GM18507 (cell line): ENCODE results near the gene ZC3H18.
"Not testable (repeated sequence)": the region's sequence is repeated elsewhere in the genome, so short reads cannot be mapped to it uniquely, and the experiment has no call there.

Experiments used
- DNase-seq: peaks from one replicate; pipeline ENCODE4 v3.0.0; 2011; ENCODE audit warnings: low read depth; ENCODE audit not compliant: insufficient read length; ENCODE audit errors: extremely low spot score
- FAIRE-seq: peaks from 2 replicates; lab custom pipeline; 2011; peaks lifted over from hg19 to GRCh38; lab: Jason Lieb, UNC

Gene ZC3H18

GRCh38 chr16:88599092-88599733, 29.0 kb downstream of the ZC3H18 start:
- no peak for DNase-seq
- no peak for FAIRE-seq

DNA sequence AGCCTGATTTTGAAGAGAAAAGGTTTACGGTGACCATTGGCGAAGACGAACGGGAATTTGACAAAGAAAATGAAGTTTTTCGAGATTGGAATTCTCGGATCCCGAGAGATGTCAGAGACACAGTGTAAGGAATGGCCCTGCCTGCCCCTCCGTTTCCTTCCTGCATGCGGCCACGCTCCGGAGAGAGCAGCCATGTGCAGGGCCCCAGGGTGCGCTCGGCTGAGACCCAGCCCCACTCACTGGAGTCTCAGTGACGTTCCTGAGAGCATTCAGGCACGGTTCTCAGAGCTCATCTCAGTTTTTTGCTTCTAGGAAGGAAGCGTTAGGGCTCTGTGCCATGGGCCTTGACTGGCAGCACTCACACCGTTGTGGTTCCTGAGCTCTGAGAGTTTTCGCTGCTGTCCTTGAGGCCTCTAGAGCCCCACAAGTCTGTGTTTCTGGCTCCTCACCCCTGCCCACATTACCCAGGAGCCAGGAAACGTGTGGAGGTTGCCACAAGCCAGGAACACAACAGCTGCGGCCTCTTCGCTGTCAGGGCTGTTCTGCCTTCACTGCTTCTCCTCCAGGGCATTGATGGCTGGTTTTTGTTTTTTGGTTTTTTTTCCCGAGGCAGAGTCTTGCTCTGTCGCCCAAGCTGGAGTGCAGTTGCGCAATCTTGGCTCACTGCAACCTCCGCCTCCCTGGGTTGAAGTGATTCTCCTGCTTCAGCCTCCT, 29.8 kb downstream of the ZC3H18 start:
- DNase-seq (no peak), FAIRE-seq (no peak)

DNA sequence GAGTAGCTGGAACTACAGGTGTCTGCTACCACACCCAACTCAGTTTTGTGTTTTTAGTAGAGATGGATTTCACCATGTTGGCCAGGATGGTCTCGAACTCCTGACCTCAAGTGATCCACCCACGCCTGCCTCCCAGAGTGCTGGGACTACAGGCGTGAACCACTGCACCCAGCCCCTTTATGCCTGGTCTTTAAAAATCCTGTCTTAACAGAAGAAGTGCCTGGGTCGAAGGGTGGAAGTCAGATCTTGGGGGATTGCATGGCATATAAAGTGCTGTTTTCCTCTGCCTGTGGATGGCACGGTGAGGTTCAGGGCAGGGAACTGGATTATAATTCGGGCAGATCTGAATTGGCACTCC, 30.3 kb downstream of the ZC3H18 start:
- DNase-seq (no peak), FAIRE-seq (no peak)

DNA sequence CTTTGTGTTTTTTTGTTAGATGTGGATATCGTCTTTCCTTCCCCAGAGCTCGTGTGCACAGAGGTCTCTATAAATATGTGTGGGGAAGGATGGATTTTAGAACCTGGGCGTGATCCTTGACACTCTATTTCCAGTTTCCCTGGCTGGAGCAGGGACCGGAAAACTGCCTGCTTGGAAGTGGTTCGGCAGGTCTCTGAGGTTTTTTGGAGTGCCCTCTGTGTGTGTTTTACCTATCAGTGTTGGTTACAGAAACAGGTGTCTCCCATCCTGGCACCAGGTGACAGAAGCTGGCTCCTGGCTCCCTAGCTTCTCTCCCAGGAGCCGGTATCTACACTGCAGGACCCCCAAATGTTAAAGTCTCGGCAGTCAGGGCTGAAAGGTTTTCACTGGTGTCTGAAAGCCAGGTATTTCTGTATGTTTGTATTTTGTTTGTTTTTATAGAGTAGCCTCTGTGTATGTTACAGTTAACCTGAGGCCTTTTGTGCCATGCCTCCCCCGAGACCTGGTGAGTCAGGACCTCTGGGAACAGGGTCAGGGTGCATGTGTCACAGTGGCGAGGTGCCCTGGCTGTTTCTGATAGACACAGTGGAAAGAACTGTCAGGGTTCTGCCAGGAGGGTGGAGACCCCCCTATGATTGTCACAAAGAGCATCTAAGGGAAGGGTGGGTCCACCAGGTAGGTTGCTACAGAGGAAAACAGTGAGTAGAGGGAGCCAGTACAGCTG, 31.3 kb downstream of the ZC3H18 start:
- DNase-seq (no peak), FAIRE-seq (no peak)

DNA sequence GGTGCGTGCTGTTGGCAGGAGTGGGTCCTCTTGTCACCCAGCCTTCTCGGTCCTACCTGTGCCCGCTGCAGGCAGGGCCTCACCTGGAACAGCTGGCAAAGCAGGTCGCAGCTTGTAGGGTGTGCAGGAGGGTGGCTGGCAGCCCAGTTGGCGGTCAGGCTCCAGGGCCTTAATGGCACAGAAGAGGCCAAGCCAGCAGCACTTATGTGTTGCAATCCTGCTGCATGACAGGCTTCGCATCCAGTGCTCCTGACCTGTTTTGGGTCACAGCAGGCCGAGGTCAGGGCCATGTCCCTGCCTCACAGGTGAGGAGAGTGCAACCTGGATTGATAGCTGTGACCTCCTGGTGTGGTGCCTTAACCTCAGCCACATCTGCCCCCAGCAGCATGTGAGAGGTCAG, 31.9 kb downstream of the ZC3H18 start:
- FAIRE-seq = no peak

DNA sequence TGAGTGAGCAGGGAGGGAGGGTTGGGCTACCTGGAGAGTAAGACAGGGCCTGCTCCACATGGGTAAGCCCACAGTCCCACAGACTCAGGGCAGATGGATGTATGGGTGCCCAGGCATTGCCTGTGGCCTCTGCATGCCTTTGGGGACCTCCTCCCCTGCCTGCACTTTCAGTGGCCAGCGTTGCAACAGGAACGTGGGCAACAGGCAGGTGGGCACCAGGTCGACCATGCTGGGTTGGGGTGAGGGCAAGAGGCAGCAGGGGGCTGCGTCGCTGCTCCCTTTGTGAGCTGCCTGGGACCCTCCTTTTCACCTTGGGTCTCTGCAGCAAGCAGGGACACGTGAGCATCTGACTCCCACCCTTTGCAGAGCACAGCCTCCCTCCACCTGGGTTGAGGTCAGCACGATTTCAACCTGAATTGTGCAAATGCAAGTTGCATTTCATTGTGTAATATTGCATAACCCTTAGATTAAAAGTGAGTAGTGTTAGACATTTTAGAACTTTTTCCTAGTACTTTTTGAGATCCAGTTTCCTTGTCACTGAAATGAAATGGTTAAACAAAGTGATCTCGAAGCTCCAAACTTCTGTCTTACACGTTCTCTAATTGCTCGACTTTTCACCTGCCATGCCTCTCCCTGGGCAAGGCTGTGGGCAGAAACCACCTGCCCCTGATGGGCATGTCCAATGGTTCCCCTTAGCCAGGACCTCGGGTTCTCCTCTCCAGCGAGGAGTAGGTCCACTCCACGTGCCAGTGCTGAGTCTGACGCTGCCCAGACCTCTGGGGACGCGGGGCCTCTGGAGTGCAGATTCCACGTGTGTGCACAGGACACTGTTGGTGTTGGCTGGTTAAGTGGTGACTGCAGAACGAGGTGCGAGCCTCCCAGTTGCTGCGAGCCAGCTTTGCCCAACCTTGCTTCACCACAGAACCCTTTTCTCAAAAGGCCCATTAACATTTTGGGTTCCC, 35.3 kb downstream of the ZC3H18 start:
- FAIRE-seq (no peak), DNase-seq (no peak)

More for the DNA sequence above, 31.9 kb downstream of the ZC3H18 start:
- DNase-seq = no peak

GRCh38 chr16:88606148-88606757, 36.0 kb downstream of the ZC3H18 start:
- DNase-seq (no peak), FAIRE-seq (no peak)

DNA sequence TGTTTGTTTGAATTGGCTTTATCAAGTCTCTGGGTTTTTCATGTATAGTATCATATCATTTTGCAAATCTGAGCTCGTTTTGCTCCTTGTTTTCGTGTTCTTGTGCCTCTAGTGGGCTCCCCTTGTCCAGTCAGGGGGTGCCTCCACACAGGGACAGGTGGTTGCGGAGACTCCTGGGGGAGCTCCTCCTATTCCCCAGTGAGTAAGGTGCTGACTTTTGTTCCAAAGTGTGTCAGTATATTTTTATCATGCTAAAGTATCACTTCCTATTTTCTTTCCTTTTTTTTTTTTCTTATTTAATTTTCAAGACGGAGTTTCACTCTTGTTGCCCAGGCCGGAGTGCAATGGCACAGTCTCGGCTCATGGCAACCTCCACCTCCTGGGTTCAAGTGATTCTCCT, 37.9 kb downstream of the ZC3H18 start:
- DNase-seq (no peak), FAIRE-seq (no peak)

DNA sequence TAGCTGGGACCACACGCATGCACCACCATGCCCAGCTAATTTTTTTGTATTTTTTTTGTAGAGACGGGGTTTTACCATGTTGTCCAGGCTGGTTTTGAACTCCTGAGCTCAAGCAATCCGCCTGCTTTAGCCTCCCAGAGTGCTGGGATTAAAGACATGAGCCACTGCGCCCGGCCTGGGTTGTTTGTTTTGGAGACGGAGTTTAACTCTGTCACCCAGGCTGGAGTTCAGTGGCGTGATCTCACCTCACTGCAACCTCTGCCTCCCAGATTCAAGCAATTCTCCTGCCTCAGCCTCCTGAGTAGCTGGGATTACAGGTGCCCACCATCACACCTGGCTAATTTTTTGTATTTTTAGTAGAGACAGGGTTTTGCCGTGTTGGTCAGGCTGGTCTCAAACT, 39.2 kb downstream of the ZC3H18 start:
- FAIRE-seq, DNase-seq: not testable (repeated sequence)

DNA sequence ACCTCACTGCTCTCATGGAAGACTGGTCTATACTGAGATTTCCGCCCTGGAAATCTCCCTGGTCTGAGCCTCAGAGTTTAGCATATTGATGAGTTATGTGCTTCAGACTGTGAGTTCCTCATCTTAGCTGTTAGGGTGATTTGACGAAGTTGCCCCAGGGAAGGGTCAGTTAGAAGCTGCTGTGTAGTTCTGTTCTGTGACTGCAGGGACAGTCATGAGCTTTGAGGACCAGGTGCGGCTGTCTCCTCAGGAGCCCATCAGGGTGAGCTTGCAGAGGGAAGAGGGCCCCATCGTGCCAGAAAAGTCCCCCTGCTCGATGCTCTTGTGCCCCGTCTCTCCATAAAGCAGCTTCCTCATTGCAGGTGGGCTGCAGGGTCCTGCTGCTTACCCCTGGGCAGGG, 39.9 kb downstream of the ZC3H18 start:
- FAIRE-seq (no peak), DNase-seq (no peak)

- no peak for FAIRE-seq
- DNase-seq = no peak
These were observed 41.0 kb downstream of the ZC3H18 start for GRCh38 chr16:88610909-88611812.

DNA sequence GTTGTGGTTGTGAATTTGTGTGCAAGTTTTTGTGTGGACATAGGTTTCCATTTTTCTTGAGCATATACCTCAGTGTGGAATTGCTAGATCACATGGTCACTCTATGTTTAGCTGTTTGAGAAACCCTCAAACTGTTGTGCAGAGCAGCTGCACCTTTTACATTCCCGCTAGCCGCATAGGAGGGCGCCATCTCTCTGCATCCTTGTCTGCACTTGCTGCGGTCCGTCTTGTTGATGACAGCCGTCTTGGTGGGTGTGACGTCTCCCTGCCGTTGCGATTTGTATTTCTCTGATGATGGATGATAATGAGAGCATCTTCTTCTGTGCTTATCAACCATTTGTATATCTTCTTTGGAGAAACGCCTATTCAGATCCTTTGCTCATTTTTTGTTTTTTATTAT, 43.1 kb downstream of the ZC3H18 start:
- no peak for DNase-seq
- no peak for FAIRE-seq

- no peak for DNase-seq
- no peak for FAIRE-seq
These were observed 44.0 kb downstream of the ZC3H18 start for GRCh38 chr16:88613911-88614817.

GRCh38 chr16:88614818-88615580, 44.8 kb downstream of the ZC3H18 start:
- no peak for FAIRE-seq

DNA sequence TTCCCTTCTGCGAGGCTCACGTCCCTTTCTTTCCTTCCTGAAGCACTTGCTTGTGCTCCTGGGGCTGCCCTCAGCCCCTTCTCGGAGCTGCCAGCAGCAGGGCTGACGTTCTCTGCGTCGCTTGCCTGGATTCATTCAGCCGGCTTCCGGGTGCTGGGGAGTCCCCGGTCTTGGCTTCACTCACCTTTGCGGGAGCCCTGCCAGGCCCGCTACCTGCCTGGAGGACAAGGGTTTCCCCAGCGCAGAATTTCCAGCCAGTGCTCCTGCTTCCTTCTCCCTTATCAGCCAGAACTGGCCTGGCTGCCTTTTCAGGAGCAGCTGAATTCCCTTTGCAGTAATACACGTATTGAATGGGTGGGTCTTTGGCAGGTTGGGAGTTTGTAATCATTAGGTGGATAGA, 46.1 kb downstream of the ZC3H18 start:
- FAIRE-seq (no peak), DNase-seq (no peak)

More at GRCh38 chr16:88614818-88615580, 44.8 kb downstream of the ZC3H18 start:
- no peak for DNase-seq

DNA sequence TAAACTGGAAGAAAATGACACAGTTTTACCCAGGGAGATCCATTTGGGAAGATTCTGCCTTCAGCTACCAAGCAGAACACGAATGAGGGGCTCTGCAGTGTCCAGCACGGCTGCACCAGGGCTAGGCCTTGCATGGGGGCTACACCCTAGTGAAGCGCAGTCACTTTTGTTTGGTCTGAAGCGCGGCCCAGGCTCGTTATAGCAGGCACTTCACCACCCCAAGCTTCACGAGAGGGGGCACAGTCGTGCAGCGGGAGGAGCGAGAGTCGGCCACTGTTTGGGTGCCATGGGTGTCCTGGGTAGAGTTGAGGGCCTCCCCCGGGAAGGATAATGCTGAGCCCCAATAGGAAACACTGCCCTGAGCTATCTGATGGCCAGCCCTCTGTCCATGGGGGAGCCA, 46.5 kb downstream of the ZC3H18 start:
- DNase-seq (no peak), FAIRE-seq (no peak)
